Mesenteric fat pad (tissue), 1 donor: Measurements from ENCODE around the gene GABBR2. TPM values are rescaled to one million over a fixed set of nuclear protein-coding genes. Genes with fewer than 3 reads are reported as not detected.
A peak's percentile ranks its signal among the peaks of the same experiment; 100 is the strongest.
"Not testable (repeated sequence)": the region's sequence is repeated elsewhere in the genome, so short reads cannot be mapped to it uniquely, and the experiment has no call there.

Experiments used
- DNase-seq: peaks from one replicate; pipeline ENCODE4 v3.0.0-alpha.2; 2020; ENCODE audit warnings: low spot score
- total RNA-seq: library from RNA; stranded (reverse); fragmentation: NEBNext Ultra II Directional; extraction: Animal tissue kit (Norgen Biotek cat#: 25700); gene quantifications from one replicate; pipeline ENCODE4 v1.2.1, GENCODE V29; 2021
- donor health status: DM: yes; HTN: yes; CAD: no.

The GABBR2 gene
- total RNA-seq, 1 donor from 2014 or later: not detected

GRCh38 chr9:98270284-98270683 is 438.5 kb downstream of the GABBR2 start:
- DNase-seq: not testable (repeated sequence)

GRCh38 chr9:98269652-98270051 is 439.1 kb downstream of the GABBR2 start:
- not testable (repeated sequence) for DNase-seq

GRCh38 chr9:98267556-98267955 is 441.2 kb downstream of the GABBR2 start:
- not testable (repeated sequence) for DNase-seq

- no peak for DNase-seq
These were observed 444.2 kb downstream of the GABBR2 start for GRCh38 chr9:98264516-98264915.

GRCh38 chr9:98263482-98264357 is 445.0 kb downstream of the GABBR2 start:
- no peak for DNase-seq

- DNase-seq: no peak
These were observed 445.7 kb downstream of the GABBR2 start for GRCh38 chr9:98263080-98263479.

- DNase-seq: no peak
These were observed 446.7 kb downstream of the GABBR2 start for GRCh38 chr9:98262056-98262455.

- no peak for DNase-seq
These were observed 448.1 kb downstream of the GABBR2 start for GRCh38 chr9:98260635-98261034.

GRCh38 chr9:98259791-98260190 is 448.9 kb downstream of the GABBR2 start:
- no peak for DNase-seq

GRCh38 chr9:98256756-98257155 is 452.0 kb downstream of the GABBR2 start:
- DNase-seq: no peak

GRCh38 chr9:98255578-98256296 is 453.0 kb downstream of the GABBR2 start, which contains the start of gene TBC1D2:
TSS of gene TBC1D2 (minus strand) at chr9:98255649. CDS start at chr9:98255541, 108 bp downstream.
- peak; percentile 99 for DNase-seq

GRCh38 chr9:98255061-98255577 is 453.6 kb downstream of the GABBR2 start:
- DNase-seq: no peak

GRCh38 chr9:98254228-98255060 is 454.3 kb downstream of the GABBR2 start:
- DNase-seq: no peak

- DNase-seq: no peak
These were observed 455.2 kb downstream of the GABBR2 start for GRCh38 chr9:98253565-98253964.

- DNase-seq: no peak
These were observed 457.2 kb downstream of the GABBR2 start for GRCh38 chr9:98251551-98251950.

- no peak for DNase-seq
These were observed 459.0 kb downstream of the GABBR2 start for GRCh38 chr9:98249771-98250170.

GRCh38 chr9:98248737-98249474 is 459.8 kb downstream of the GABBR2 start:
- DNase-seq: no peak

GRCh38 chr9:98247831-98248657 is 460.7 kb downstream of the GABBR2 start:
- DNase-seq: no peak

- DNase-seq: no peak
These were observed 466.3 kb downstream of the GABBR2 start for GRCh38 chr9:98242426-98242825.
